OCI-LY1 (cell line): ENCODE results near the gene AMHR2.
A peak's percentile ranks its signal among the peaks of the same experiment; 100 is the strongest.

Experiments
- H2AFZ ChIP-seq: fragments of 200-600 bp; sonication (generic), shearing (Covaris generic); 2 replicates; pipeline ENCODE4 v1.6.0; 2014; ENCODE audit warnings: antibody characterized with exemption, mild to moderate bottlenecking, low read length
- H3F3A ChIP-seq: fragments of 200-600 bp; sonication (generic), shearing (Covaris generic); 2 replicates; pipeline ENCODE4 v1.6.0; 2014; ENCODE audit warnings: mild to moderate bottlenecking, antibody characterized with exemption, low read length, moderate library complexity; ENCODE audit not compliant: insufficient read depth
- H3K27ac ChIP-seq: fragments of 200-600 bp; sonication (generic); 2 replicates; pipeline ENCODE4 v1.5.1; 2014; ENCODE audit warnings: low read length, mixed run types, mild to moderate bottlenecking, low read depth; ENCODE audit not compliant: poor library complexity, severe bottlenecking
- H3K27me3 ChIP-seq: fragments of 200-600 bp; sonication (generic); 2 replicates; pipeline ENCODE4 v1.6.0; 2014; ENCODE audit warnings: antibody characterized with exemption, mild to moderate bottlenecking, low read length, moderate library complexity; ENCODE audit not compliant: insufficient read depth
- H3K36me3 ChIP-seq: fragments of 200-600 bp; sonication (generic); 2 replicates; pipeline ENCODE4 v1.6.1; 2014; ENCODE audit warnings: mild to moderate bottlenecking, antibody characterized with exemption, low read length, moderate library complexity, mixed read lengths; ENCODE audit not compliant: insufficient read depth
- H3K4me1 ChIP-seq: fragments of 200-600 bp; sonication (generic); 2 replicates; pipeline ENCODE4 v1.5.1; 2014; ENCODE audit warnings: mild to moderate bottlenecking, low read length, moderate library complexity; ENCODE audit not compliant: insufficient read depth, severe bottlenecking
- H3K4me2 ChIP-seq: fragments of 200-600 bp; sonication (generic), shearing (Covaris generic); 2 replicates; pipeline ENCODE4 v1.6.1; 2014; ENCODE audit warnings: low read length
- H3K4me3 ChIP-seq: fragments of 200-600 bp; sonication (generic); 2 replicates; pipeline ENCODE4 v1.5.1; 2014; ENCODE audit warnings: low read length, low read depth, mild to moderate bottlenecking, mixed read lengths; ENCODE audit not compliant: poor library complexity, severe bottlenecking
- H3K79me2 ChIP-seq: fragments of 200-600 bp; shearing (Covaris generic); 2 replicates; pipeline ENCODE4 v1.6.1; 2016; ENCODE audit warnings: mixed run types, low read length, mixed read lengths; ENCODE audit not compliant: insufficient read depth
- H3K9ac ChIP-seq: fragments of 200-600 bp; sonication (generic), shearing (Covaris generic); 2 replicates; pipeline ENCODE4 v1.6.1; 2014; ENCODE audit warnings: mild to moderate bottlenecking, low read length, mixed read lengths
- H3K9me2 ChIP-seq: fragments of 200-600 bp; sonication (generic), shearing (Covaris generic); 2 replicates; pipeline ENCODE4 v1.6.1; 2014; ENCODE audit warnings: low read depth, mild to moderate bottlenecking, low read length, mixed read lengths
- H3K9me3 ChIP-seq: fragments of 200-600 bp; shearing (Covaris generic); 2 replicates; pipeline ENCODE4 v1.6.1; 2014; ENCODE audit warnings: low read length, mixed read lengths
- H4K20me1 ChIP-seq: fragments of 200-600 bp; sonication (generic), shearing (Covaris generic); 2 replicates; pipeline ENCODE4 v1.6.0; 2016; ENCODE audit warnings: mild to moderate bottlenecking, low read length; ENCODE audit not compliant: insufficient read depth
- CTCF ChIP-seq: fragments of 200-600 bp; sonication (generic), shearing (Covaris generic); IDR thresholded peaks from 2 replicates; pipeline ENCODE4 v1.5.1; 2017; ENCODE audit warnings: mild to moderate bottlenecking, antibody characterized with exemption, low read length, moderate library complexity, mixed read lengths
- EZH2 ChIP-seq: fragments of 200-600 bp; sonication (generic), shearing (Covaris generic); IDR thresholded peaks from 2 replicates; pipeline ENCODE4 v1.8.0; 2017; ENCODE audit warnings: borderline replicate concordance, mixed run types, mild to moderate bottlenecking, antibody characterized with exemption, low read length, moderate library complexity, mixed read lengths

AMHR2 gene

GRCh38 chr12:53450936-53451335, 27.3 kb downstream of the AMHR2 start:
- H3K79me2 ChIP-seq: peaks cover 38% of the 10 kb centered on the region
- peaks cover 19% of the 10 kb centered on the region for H4K20me1 ChIP-seq
- no peaks in the 10 kb centered on the region for H3K9me3 ChIP-seq
- H3K36me3 ChIP-seq: peaks cover 61% of the 10 kb centered on the region
- H3K4me1 ChIP-seq: peaks cover 34% of the 10 kb centered on the region
- no peaks in the 10 kb centered on the region for H3K9me2 ChIP-seq
- no peaks in the 10 kb centered on the region for H3K27me3 ChIP-seq
- no peak overlapping the region for H3K4me3 ChIP-seq
- H3K9ac ChIP-seq: no peak overlapping the region
- no peak overlapping the region for H3K27ac ChIP-seq
- H3K4me2 ChIP-seq: no peak overlapping the region
- no peak overlapping the region for H2AFZ ChIP-seq
- TF ChIP-seq CTCF: no peak
- TF ChIP-seq EZH2: no peak
- H3F3A ChIP-seq: no peaks in the 10 kb centered on the region

- Histone ChIP-seq H3K4me2 (peak within 1 kb of the TSS; percentile 99), H3F3A (no peaks in the 10 kb centered on the region), H3K27me3 (no peaks in the 10 kb centered on the region), H3K9me3 (no peaks in the 10 kb centered on the region), H3K79me2 (peaks cover 38% of the 10 kb centered on the region), H3K36me3 (peaks cover 62% of the 10 kb centered on the region), H3K4me1 (peaks cover 34% of the 10 kb centered on the region), H3K9ac (peak within 1 kb of the TSS; percentile 100), H3K4me3 (peak within 1 kb of the TSS; percentile 99), H2AFZ (peak within 1 kb of the TSS; percentile 62; the same call in 1 of the 2 replicates), H3K9me2 (no peaks in the 10 kb centered on the region), H3K27ac (peak within 1 kb of the TSS; percentile 88), H4K20me1 (peaks cover 19% of the 10 kb centered on the region)
- TF ChIP-seq CTCF (peak; percentile 97), EZH2 (no peak)
Measured at GRCh38 chr12:53451661-53452158, 28.1 kb downstream of the AMHR2 start, which contains the start of gene PCBP2. Gene PCBP2 (plus strand): TSS chr12:53452102. CDS start chr12:53454801, 2,699 bp downstream.

- Histone ChIP-seq H3F3A (no peaks in the 10 kb centered on the region), H3K4me2 (peak overlapping the region; percentile 99), H2AFZ (no peak overlapping the region), H3K36me3 (peaks cover 64% of the 10 kb centered on the region), H3K79me2 (peaks cover 38% of the 10 kb centered on the region), H3K27ac (peak overlapping the region; percentile 88), H3K4me1 (peaks cover 34% of the 10 kb centered on the region), H3K9me2 (no peaks in the 10 kb centered on the region), H3K27me3 (no peaks in the 10 kb centered on the region), H3K4me3 (peak overlapping the region; percentile 99), H4K20me1 (peaks cover 19% of the 10 kb centered on the region), H3K9me3 (no peaks in the 10 kb centered on the region), H3K9ac (peak overlapping the region; percentile 100)
- TF ChIP-seq CTCF (peak; percentile 60), EZH2 (no peak)
Measured at GRCh38 chr12:53452159-53453077, 28.8 kb downstream of the AMHR2 start.
